ENCODE results near the gene GSTM2.

- no peak for TF ChIP-seq CTCF (IDR thresholded peaks at IDR 0.05)
- TF ChIP-seq POLR2A (IDR thresholded peaks at IDR 0.05) = no peak
Observed at GRCh38 chr1:109642626-109643025, 25.2 kb upstream of the GSTM2 start.
